Measurements from ENCODE around the gene MAFF.

- no peak for TF ChIP-seq CTCF (conservative IDR thresholded peaks at IDR 0.05 in 1 of 2, IDR thresholded peaks at IDR 0.05 in 1 of 2; ENCODE audit: low read depth in 1 of 2, low read length in 2 of 2)
- no peak for TF ChIP-seq EZH2 (IDR thresholded peaks at IDR 0.05; ENCODE audit: low read length, missing control alignments)
Observed at GRCh38 chr22:38233427-38233826, 31.6 kb downstream of the MAFF start.

Data from fibroblast of lung (primary cell).